HepG2 (cell line): ENCODE results near the gene MAPK14. TPM values are rescaled to one million over a fixed set of nuclear protein-coding genes. Genes with fewer than 3 reads are reported as not detected.

Experiments
- ARNT ChIP-seq: fragments of 450-650 bp; IDR thresholded peaks from 2 replicates; pipeline ENCODE4 v1.6.1; 2017
- CREM ChIP-seq, 2 experiments: sonication (generic) in 1 of 2; formaldehyde crosslinking in 1 of 2; IDR thresholded peaks; 2 replicates each; pipeline versions ENCODE4 v1.4.0 to v1.6.1; 2016 to 2020; ENCODE audit warnings: antibody characterized with exemption in 1 of 2, mild to moderate bottlenecking in 1 of 2, missing genetic modification reagents in 1 of 2
- ESRRA ChIP-seq: sonication (generic); formaldehyde crosslinking; IDR thresholded peaks from 2 replicates; pipeline ENCODE4 v1.5.1; 2020; ENCODE audit warnings: mild to moderate bottlenecking, low read depth, missing genetic modification reagents
- PRDM10 ChIP-seq: sonication (generic); formaldehyde crosslinking; IDR thresholded peaks from 2 replicates; pipeline ENCODE4 v1.4.0; 2020; ENCODE audit warnings: low read depth, missing genetic modification reagents
- RFX3 ChIP-seq: IDR thresholded peaks from 2 replicates; pipeline ENCODE4 v1.6.1; 2016; ENCODE audit warnings: missing biosample characterization, missing genetic modification reagents
- STAG1 ChIP-seq: sonication (generic); formaldehyde crosslinking; IDR thresholded peaks from 2 replicates; pipeline ENCODE4 v1.4.0; 2020; ENCODE audit warnings: missing genetic modification reagents
- STAT6 ChIP-seq: sonication (generic); formaldehyde crosslinking; IDR thresholded peaks from 2 replicates; pipeline ENCODE4 v1.4.0; 2020; ENCODE audit warnings: missing genetic modification reagents, mild to moderate bottlenecking, borderline replicate concordance
- TSC22D2 ChIP-seq: sonication (generic); formaldehyde crosslinking; IDR thresholded peaks from 2 replicates; pipeline ENCODE4 v1.5.1; 2020; ENCODE audit warnings: missing genetic modification reagents, mild to moderate bottlenecking, borderline replicate concordance
- ZNF562 ChIP-seq: sonication (generic); formaldehyde crosslinking; IDR thresholded peaks from 2 replicates; pipeline ENCODE4 v1.8.0; 2022; ENCODE audit warnings: missing genetic modification reagents, borderline replicate concordance
- ZNF746 ChIP-seq: sonication (generic); formaldehyde crosslinking; IDR thresholded peaks from 2 replicates; pipeline ENCODE4 v1.8.0; 2022; ENCODE audit warnings: mild to moderate bottlenecking, missing genetic modification reagents
- polyA plus RNA-seq, 8 experiments: library from polyadenylated mRNA; depleted of rRNA in 3 of 8; stranded (reverse) in 7 of 8; unstranded in 1 of 8; fragments of >200 nt; fragmentation: Illumina TruSeq in 4 of 8; extraction: Trizol in 4 of 8; gene quantifications; 2 replicates each; pipeline versions ENCODE4 v1.2.1 to v1.2.3, GENCODE V29; 2011 to 2016; ENCODE audit warnings: low read depth in 4 of 8, missing spikeins in 1 of 8, mixed read lengths in 1 of 8; ENCODE audit not compliant: insufficient read depth in 1 of 8
- total RNA-seq, 5 experiments: library from RNA; depleted of rRNA; stranded (reverse); fragments of >200 nt; fragmentation: Illumina TruSeq; extraction: Trizol; gene quantifications; 2 replicates each; pipeline ENCODE4 v1.2.3, GENCODE V29; 2016; ENCODE audit warnings: low read depth in 1 of 5
- TF ChIP-seq, protein P1 (sequence below): sonication (generic); formaldehyde crosslinking; IDR thresholded peaks from one replicate; pipeline ENCODE4 v1.5.1; 2020; ENCODE audit warnings: mild to moderate bottlenecking, missing genetic modification reagents; ENCODE audit errors: not compliant biosample characterization

MAPK14 gene
- total and polyA plus RNA-seq, 2 of the 13 experiments (the other 11 are each of a cell fraction or from before 2014, with no cell fraction given), result 66.3 to 67.3 TPM

- peak; percentile 73; the same call in 1 of the 2 replicates for TF ChIP-seq PRDM10 (CRISPR knock-in tag)
- TF ChIP-seq ZNF746, result no peak
- TF ChIP-seq ARNT, result no peak
- peak; percentile 37; the same call in 1 of the 2 replicates for TF ChIP-seq TSC22D2
- no peak for TF ChIP-seq ZNF562 (CRISPR knock-in tag)
- TF ChIP-seq, protein P1, sequence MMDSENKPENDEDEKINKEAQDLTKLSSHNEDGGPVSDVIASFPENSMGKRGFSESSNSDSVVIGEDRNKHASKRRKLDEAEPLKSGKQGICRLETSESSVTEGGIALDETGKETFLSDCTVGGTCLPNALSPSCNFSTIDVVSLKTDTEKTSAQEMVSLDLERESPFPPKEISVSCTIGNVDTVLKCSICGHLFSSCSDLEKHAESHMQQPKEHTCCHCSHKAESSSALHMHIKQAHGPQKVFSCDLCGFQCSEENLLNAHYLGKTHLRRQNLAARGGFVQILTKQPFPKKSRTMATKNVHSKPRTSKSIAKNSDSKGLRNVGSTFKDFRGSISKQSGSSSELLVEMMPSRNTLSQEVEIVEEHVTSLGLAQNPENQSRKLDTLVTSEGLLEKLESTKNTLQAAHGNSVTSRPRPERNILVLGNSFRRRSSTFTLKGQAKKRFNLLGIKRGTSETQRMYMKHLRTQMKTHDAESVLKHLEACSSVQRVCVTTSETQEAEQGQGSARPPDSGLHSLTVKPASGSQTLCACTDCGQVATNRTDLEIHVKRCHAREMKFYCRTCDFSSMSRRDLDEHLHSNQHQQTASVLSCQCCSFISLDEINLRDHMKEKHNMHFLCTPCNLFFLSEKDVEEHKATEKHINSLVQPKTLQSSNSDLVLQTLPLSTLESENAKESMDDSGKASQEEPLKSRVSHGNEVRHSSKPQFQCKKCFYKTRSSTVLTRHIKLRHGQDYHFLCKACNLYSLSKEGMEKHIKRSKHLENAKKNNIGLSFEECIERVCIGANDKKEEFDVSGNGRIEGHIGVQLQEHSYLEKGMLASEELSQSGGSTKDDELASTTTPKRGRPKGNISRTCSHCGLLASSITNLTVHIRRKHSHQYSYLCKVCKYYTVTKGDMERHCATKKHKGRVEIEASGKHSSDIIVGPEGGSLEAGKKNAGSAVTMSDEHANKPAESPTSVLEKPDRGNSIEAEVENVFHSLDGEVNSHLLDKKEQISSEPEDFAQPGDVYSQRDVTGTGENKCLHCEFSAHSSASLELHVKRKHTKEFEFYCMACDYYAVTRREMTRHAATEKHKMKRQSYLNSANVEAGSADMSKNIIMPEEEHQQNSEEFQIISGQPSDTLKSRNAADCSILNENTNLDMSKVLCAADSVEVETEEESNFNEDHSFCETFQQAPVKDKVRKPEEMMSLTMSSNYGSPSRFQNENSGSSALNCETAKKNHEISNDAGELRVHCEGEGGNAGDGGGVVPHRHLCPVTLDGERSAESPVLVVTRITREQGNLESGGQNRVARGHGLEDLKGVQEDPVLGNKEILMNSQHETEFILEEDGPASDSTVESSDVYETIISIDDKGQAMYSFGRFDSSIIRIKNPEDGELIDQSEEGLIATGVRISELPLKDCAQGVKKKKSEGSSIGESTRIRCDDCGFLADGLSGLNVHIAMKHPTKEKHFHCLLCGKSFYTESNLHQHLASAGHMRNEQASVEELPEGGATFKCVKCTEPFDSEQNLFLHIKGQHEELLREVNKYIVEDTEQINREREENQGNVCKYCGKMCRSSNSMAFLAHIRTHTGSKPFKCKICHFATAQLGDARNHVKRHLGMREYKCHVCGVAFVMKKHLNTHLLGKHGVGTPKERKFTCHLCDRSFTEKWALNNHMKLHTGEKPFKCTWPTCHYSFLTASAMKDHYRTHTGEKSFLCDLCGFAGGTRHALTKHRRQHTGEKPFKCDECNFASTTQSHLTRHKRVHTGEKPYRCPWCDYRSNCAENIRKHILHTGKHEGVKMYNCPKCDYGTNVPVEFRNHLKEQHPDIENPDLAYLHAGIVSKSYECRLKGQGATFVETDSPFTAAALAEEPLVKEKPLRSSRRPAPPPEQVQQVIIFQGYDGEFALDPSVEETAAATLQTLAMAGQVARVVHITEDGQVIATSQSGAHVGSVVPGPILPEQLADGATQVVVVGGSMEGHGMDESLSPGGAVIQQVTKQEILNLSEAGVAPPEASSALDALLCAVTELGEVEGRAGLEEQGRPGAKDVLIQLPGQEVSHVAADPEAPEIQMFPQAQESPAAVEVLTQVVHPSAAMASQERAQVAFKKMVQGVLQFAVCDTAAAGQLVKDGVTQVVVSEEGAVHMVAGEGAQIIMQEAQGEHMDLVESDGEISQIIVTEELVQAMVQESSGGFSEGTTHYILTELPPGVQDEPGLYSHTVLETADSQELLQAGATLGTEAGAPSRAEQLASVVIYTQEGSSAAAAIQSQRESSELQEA (CRISPR knock-in tag), result no peak
- TF ChIP-seq ESRRA (CRISPR knock-in tag), result peak; percentile 78
- peak; percentile 85 for TF ChIP-seq CREM (IDR thresholded peaks at IDR 0.05)
- TF ChIP-seq CREM (CRISPR knock-in tag; IDR thresholded peaks at IDR 0.05), result no peak
- no peak for TF ChIP-seq RFX3 (CRISPR knock-in tag)
- TF ChIP-seq STAT6 (CRISPR knock-in tag), result peak; percentile 70; the same call in 1 of the 2 replicates
- no peak for TF ChIP-seq STAG1 (CRISPR knock-in tag)
These were observed 68.1 kb downstream of the MAPK14 start (continued) for GRCh38 chr6:36095497-36096391.
